LNCAP (cell line): ENCODE data around the gene IGF1R.

Experiments
- CTCF ChIP-seq: fragments of 450-650 bp; IDR thresholded peaks from 2 replicates; pipeline ENCODE4 v1.5.1; 2017; ENCODE audit warnings: mild to moderate bottlenecking

The IGF1R gene

GRCh38 chr15:98724494-98724893 is 76.2 kb downstream of the IGF1R start:
- no peak for TF ChIP-seq CTCF

- TF ChIP-seq CTCF: no peak
Measured at GRCh38 chr15:98725874-98726273, 77.5 kb downstream of the IGF1R start.

DNA sequence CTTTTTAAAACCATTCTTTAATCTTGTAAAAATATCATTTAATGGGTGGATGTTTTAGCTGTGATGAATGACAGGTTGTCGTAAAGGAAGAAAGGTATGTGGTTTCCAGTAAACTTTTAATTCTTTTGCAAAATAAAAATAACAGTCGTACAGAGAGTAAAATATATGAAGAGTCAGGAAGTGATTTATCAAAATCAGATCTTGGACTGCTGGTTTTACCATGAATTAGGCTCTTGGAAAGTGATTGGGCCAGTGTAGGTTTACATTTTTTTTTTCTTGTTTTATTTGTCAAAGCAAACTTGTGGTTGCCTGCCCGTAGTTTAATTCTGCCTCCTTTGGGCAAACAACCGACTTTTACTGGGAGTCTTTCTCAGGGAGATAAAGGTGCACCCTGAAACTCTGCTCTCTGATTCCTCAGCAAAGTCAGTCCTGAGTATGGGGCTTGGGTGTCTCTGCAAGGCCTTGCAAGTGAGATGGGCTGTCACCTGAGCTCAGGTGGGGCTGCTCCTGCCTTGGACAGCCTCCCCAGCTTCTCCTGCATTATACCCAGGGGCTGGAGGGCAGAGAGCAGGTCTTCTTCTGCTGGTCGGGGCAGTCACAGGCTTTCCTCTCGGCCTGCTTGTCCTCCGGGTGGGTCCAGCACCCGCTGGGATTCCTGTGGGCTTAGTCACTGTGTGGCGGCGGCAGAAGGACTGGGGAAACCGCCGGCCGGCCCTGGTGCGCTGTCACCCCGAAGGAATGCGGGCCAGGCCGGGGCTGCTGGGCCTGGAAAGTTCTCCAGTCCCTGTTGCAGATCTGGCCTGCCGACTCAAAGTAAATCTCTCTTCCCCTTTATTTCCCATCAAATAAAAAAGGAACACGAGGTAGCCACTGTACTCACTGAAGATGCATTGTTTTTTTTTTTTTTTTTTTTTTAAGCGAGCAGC is 79.0 kb downstream of the IGF1R start:
- TF ChIP-seq CTCF: no peak

DNA sequence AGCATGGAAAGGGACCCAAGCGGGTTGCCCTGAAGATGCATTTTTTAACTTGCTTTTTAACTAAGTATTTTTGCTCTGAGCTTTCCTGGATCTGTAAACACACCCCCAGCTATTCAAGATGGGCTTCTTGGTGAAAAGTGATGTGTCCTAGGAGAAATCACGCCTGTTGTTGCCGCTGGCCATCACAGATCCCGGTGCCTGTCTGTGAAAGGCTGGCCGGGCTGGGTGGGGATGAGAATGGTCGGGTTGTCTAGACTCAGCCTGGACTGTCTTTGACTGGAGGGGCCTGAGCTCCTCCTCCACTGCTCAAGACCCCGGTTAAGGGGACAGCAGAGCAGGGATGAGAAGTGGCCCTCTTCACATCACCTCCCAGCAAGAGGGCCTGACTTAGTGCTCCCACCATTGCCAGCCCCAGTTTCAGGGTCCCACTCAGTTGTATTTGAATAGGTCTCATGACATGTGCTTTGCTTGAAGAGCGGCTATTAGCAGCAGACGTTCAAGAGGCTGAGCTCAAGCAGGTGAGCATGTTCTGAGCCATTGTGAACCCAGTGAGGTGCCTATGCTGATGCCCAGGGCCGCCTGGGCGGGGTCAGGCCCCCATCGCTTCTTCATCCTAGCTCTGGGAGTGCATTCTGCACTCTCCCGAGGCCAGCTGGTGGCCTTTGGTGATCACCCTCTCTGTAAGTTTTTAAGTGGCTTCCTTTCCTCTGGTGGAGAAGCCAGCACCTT is 79.9 kb downstream of the IGF1R start:
- TF ChIP-seq CTCF: no peak

- no peak for TF ChIP-seq CTCF
Measured at GRCh38 chr15:98728811-98729160, 80.4 kb downstream of the IGF1R start.

GRCh38 chr15:98729446-98730042 is 81.2 kb downstream of the IGF1R start:
- TF ChIP-seq CTCF: no peak

GRCh38 chr15:98730860-98731711 is 82.7 kb downstream of the IGF1R start:
- TF ChIP-seq CTCF: no peak
